BJ (cell line): ENCODE data around the gene YKT6. TPM values are rescaled to one million over a fixed set of nuclear protein-coding genes. Genes with fewer than 3 reads are reported as not detected.

Experiments used
- CTCF ChIA-PET: fragments of 350-600 bp; formaldehyde crosslinking; extraction: SDS; loops from one replicate; lab custom pipeline; 2021; ENCODE audit warnings: antibody characterized with exemption, inconsistent platforms; lab: Yijun Ruan, JAX
- POLR2A ChIA-PET: fragments of 300-600 bp; sonication (Branson Sonifier 250); formaldehyde crosslinking; extraction: SDS; loops from one replicate; lab custom pipeline; 2021; ENCODE audit warnings: antibody characterized with exemption; lab: Charles Lee
- DNase-seq: peaks from one replicate; pipeline ENCODE4 v3.0.0-alpha.2; 2011; ENCODE audit warnings: low read depth
- H3K27me3 ChIP-seq: 2 replicates; pipeline ENCODE4 v1.6.0; 2011; ENCODE audit warnings: low read length; ENCODE audit not compliant: control insufficient read depth, insufficient read depth
- H3K36me3 ChIP-seq: 2 replicates; pipeline ENCODE4 v1.5.1; 2011; ENCODE audit warnings: low read length; ENCODE audit not compliant: control insufficient read depth, insufficient read depth
- H3K4me3 ChIP-seq: 2 replicates; pipeline ENCODE4 v1.5.1; 2011; ENCODE audit warnings: low read depth, mild to moderate bottlenecking, control low read depth, low read length
- CTCF ChIP-seq: IDR thresholded peaks from 2 replicates; pipeline ENCODE4 v1.5.1; 2011; ENCODE audit warnings: low read depth, mild to moderate bottlenecking, control low read depth, inconsistent platforms, low read length, moderate library complexity; ENCODE audit not compliant: insufficient read depth
- polyA plus RNA-seq: library from polyadenylated mRNA; depleted of rRNA; stranded (reverse); fragments of >200 nt; gene quantifications from 2 replicates; pipeline ENCODE4 v1.2.3, GENCODE V29; 2011

The YKT6 gene
- polyA plus RNA-seq, 1 experiment = 160 TPM

DNA sequence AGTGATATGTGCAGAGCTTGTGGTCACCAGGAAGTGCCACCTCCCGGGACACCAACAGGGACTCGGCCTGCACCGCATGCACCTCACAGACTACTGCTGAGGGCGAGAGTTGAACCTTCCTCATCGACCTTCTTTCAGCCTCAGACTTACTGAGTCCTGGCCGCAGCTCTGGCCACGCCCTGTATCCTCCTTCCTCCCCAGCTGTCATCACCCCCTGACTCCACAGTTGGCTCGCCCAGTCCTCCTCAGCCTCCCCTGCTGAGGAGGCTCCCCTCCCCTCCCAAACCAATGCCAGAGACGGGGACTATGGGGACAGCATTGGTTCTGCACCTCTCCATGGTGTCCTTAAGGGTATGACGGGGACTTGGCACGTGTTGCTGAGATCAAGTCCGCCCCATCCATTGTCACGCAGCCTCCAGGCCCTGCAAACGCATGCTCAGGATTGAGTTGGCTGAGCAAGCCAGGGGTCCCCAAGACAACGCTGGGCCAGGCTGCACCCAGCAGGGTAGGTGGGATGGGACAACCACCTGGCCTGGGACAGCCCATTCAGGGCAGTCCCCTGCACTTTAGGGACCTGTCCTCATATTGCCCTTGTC, 49.0 kb downstream of the YKT6 start:
- ChIA-PET POLR2A (no interaction called here), CTCF (interaction anchor here (2.7 kb wide), 1 partner anchor 9 kb away, joined by 12 read pairs; no protein-coding TSS in a partner anchor)
- Histone ChIP-seq H3K4me3 (no peak overlapping the region), H3K36me3 (no peaks in the 10 kb centered on the region), H3K27me3 (no peaks in the 10 kb centered on the region)
- DNase-seq = no peak
- TF ChIP-seq CTCF = no peak

DNA sequence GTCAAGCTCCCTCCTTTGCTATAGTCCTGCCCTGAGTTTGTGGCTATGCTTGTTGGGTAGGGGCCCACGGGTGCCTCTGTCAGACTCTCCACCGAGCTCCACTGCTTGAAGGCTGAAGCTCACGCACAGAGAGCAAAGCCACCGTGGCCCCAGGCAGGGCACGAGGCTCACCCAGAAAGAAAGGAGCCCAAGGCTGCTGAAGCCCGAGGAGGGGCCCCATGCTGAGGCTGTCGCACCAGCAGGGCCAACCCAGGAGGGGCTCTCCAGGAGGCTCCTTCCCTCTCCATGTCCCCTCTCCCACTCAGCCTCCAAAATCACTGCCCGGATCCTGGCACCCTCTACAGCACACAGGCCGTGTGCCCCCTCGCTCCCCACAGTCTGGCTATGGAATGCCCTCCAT, 50.5 kb downstream of the YKT6 start:
- POLR2A ChIA-PET = no interaction called here
- CTCF ChIA-PET = interaction anchor here (2.7 kb wide), 1 partner anchor 10 kb away, joined by 12 read pairs; no protein-coding TSS in a partner anchor
- Histone ChIP-seq H3K36me3 (no peaks in the 10 kb centered on the region), H3K4me3 (no peak overlapping the region), H3K27me3 (no peaks in the 10 kb centered on the region)
- no peak for TF ChIP-seq CTCF
- no peak for DNase-seq

DNA sequence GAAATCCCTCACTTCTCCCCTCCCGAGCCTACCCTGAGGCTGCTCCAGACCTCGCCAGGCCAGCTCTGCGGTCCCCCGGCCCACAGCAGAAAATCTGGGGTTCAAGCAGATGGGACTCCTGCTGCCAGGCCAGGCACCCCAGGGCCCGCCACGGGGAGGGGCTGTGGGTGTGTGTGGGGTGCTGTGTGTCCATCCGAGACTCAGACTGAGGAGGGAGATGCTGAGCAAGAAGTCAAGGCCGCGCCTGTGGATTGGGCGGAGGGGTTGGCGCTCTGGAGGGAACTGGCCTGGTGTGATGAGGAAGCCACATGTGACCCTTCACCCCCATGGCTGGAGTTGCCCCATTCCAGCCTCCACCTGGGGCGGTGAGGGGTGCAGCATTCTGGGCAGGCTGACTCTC, 51.1 kb downstream of the YKT6 start:
- CTCF ChIA-PET = interaction anchor here (1.9 to 2.7 kb wide), 2 partner anchors 11 kb away, joined by 10 to 12 read pairs; no protein-coding TSS in a partner anchor
- DNase-seq = no peak
- Histone ChIP-seq H3K4me3 (no peak overlapping the region), H3K27me3 (no peaks in the 10 kb centered on the region), H3K36me3 (no peaks in the 10 kb centered on the region)
- POLR2A ChIA-PET = no interaction called here
- TF ChIP-seq CTCF = no peak

- Histone ChIP-seq H3K27me3 (no peaks in the 10 kb centered on the region), H3K4me3 (no peak overlapping the region), H3K36me3 (no peaks in the 10 kb centered on the region)
- ChIA-PET POLR2A (no interaction called here), CTCF (interaction anchor here (3.5 kb wide), 1 partner anchor 15 kb away, joined by 25 read pairs; no protein-coding TSS in a partner anchor)
- TF ChIP-seq CTCF = no peak
- DNase-seq = no peak
These were observed 55.7 kb downstream of the YKT6 start for GRCh38 chr7:44256459-44256858.

GRCh38 chr7:44257213-44257612, 56.4 kb downstream of the YKT6 start:
- DNase-seq = no peak
- TF ChIP-seq CTCF = no peak
- Histone ChIP-seq H3K36me3 (no peaks in the 10 kb centered on the region), H3K4me3 (no peak overlapping the region), H3K27me3 (no peaks in the 10 kb centered on the region; the same call in 1 of the 2 replicates)
- POLR2A ChIA-PET = no interaction called here
- CTCF ChIA-PET = interaction anchor here (1.1 to 3.5 kb wide), 3 partner anchors 9 to 220 kb away, joined by 3 to 25 read pairs (median 4); no protein-coding TSS in a partner anchor
